Loucy (cell line): ENCODE data around the gene TMEM204.

Source experiments
- H2AFZ ChIP-seq: fragments of 200-600 bp; sonication (generic); 2 replicates; pipeline ENCODE4 v1.6.0; 2016; ENCODE audit warnings: antibody characterized with exemption, mild to moderate bottlenecking, low read length, moderate library complexity
- H3F3A ChIP-seq: fragments of 200-600 bp; 2 replicates; pipeline ENCODE4 v1.6.0; 2016; ENCODE audit warnings: antibody characterized with exemption, low read depth, mild to moderate bottlenecking
- H3K27me3 ChIP-seq: fragments of 200-600 bp; sonication (generic); 2 replicates; pipeline ENCODE4 v1.6.1; 2014; ENCODE audit warnings: low read length, mild to moderate bottlenecking; ENCODE audit not compliant: insufficient read depth, poor library complexity, severe bottlenecking
- H3K36me3 ChIP-seq: fragments of 200-600 bp; sonication (generic); 2 replicates; pipeline ENCODE4 v1.6.1; 2016; ENCODE audit warnings: low read length; ENCODE audit not compliant: insufficient read depth
- H3K4me1 ChIP-seq: fragments of 200-600 bp; sonication (generic); 2 replicates; pipeline ENCODE4 v1.5.1; 2014; ENCODE audit warnings: low read length, mild to moderate bottlenecking; ENCODE audit not compliant: insufficient read depth, poor library complexity, severe bottlenecking
- H3K4me2 ChIP-seq: fragments of 200-600 bp; sonication (generic); 2 replicates; pipeline ENCODE4 v1.6.0; 2014; ENCODE audit warnings: antibody characterized with exemption, low read length, low read depth, mild to moderate bottlenecking; ENCODE audit not compliant: poor library complexity, severe bottlenecking
- H3K4me3 ChIP-seq: fragments of 200-600 bp; sonication (generic); 2 replicates; pipeline ENCODE4 v1.5.1; 2014; ENCODE audit warnings: low read length, mild to moderate bottlenecking, mixed read lengths; ENCODE audit not compliant: poor library complexity, severe bottlenecking
- H3K79me2 ChIP-seq: fragments of 200-600 bp; sonication (generic); 2 replicates; pipeline ENCODE4 v1.6.1; 2014; ENCODE audit warnings: low read length; ENCODE audit not compliant: insufficient read depth
- H3K9ac ChIP-seq: fragments of 200-600 bp; sonication (generic); 2 replicates; pipeline ENCODE4 v1.6.0; 2014; ENCODE audit warnings: mild to moderate bottlenecking, low read depth, low read length, moderate library complexity; ENCODE audit not compliant: poor library complexity, severe bottlenecking
- H3K9me2 ChIP-seq: fragments of 200-600 bp; sonication (generic); replicated peaks from 2 replicates; pipeline ENCODE4 v1.6.1; 2016; ENCODE audit warnings: low read depth, low read length, mixed read lengths
- H3K9me3 ChIP-seq: fragments of 200-600 bp; sonication (generic); 2 replicates; pipeline ENCODE4 v1.6.1; 2014; ENCODE audit warnings: mild to moderate bottlenecking, antibody characterized with exemption, low read length, low read depth; ENCODE audit not compliant: insufficient read depth
- H4K20me1 ChIP-seq: fragments of 200-600 bp; sonication (generic); 2 replicates; pipeline ENCODE4 v1.6.0; 2014; ENCODE audit warnings: antibody characterized with exemption, low read length, mild to moderate bottlenecking; ENCODE audit not compliant: insufficient read depth, poor library complexity, severe bottlenecking
- EZH2phosphoT487 ChIP-seq: fragments of 200-600 bp; IDR thresholded peaks from 2 replicates; pipeline ENCODE4 v1.6.1; 2018; ENCODE audit warnings: antibody characterized with exemption, mild to moderate bottlenecking, moderate library complexity, borderline replicate concordance
- TF ChIP-seq, protein P1 (sequence below): fragments of 200-600 bp; sonication (generic); conservative IDR thresholded peaks from 2 replicates; pipeline ENCODE4 v1.5.1; 2014; ENCODE audit warnings: mild to moderate bottlenecking, antibody characterized with exemption, low read length

Gene TMEM204

DNA sequence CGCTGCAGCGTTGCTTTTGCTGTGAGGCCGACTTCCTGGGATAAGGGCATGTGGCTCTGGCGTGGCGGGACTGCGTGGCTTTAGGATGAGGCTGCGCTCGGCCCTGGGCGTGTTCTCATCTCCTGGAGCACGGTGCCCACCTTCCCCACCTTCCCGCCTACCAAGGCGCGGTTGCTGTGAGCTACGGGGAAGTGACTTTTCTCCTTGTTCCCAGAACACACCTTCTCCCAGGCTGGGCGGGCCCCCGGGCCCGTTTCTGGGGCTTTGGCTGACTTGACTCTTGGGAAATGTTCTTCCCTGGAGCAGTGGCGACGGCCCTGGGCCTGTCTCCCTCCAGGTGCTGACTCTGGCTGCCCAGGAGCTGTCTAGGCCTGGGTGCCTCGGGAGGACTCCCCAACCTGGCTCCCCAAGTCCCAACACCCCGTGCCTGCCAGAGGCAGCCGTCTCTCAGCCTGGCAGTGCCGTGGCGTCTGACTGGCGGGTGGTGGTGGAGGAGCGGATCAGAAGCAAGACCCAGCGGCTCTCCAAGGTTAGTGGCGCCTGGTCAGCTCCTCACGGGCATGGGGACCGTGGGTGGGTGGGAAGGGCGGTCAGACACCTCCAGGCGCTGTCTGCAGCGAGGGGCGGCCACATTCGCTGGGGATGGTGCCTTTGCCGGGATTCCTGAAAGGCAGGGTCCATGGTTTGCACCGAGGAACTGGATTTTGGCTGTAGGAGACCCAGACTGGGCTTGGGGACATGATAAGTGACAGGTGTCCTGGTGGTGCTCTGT is 28.2 kb upstream of the TMEM204 start:
- H3K27me3 ChIP-seq, result no peaks in the 10 kb centered on the region
- no peaks in the 10 kb centered on the region for H3F3A ChIP-seq
- no peak for TF ChIP-seq EZH2phosphoT487
- TF ChIP-seq, protein P1, sequence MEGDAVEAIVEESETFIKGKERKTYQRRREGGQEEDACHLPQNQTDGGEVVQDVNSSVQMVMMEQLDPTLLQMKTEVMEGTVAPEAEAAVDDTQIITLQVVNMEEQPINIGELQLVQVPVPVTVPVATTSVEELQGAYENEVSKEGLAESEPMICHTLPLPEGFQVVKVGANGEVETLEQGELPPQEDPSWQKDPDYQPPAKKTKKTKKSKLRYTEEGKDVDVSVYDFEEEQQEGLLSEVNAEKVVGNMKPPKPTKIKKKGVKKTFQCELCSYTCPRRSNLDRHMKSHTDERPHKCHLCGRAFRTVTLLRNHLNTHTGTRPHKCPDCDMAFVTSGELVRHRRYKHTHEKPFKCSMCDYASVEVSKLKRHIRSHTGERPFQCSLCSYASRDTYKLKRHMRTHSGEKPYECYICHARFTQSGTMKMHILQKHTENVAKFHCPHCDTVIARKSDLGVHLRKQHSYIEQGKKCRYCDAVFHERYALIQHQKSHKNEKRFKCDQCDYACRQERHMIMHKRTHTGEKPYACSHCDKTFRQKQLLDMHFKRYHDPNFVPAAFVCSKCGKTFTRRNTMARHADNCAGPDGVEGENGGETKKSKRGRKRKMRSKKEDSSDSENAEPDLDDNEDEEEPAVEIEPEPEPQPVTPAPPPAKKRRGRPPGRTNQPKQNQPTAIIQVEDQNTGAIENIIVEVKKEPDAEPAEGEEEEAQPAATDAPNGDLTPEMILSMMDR, result no peak
- H3K9ac ChIP-seq, result no peak overlapping the region
- H3K36me3 ChIP-seq, result no peaks in the 10 kb centered on the region; the same call in 1 of the 2 replicates
- no peak overlapping the region for H3K4me2 ChIP-seq
- no peak overlapping the region for H2AFZ ChIP-seq
- H3K4me3 ChIP-seq, result no peak overlapping the region
- H4K20me1 ChIP-seq, result no peaks in the 10 kb centered on the region
- no peaks in the 10 kb centered on the region for H3K4me1 ChIP-seq
- H3K9me3 ChIP-seq, result no peaks in the 10 kb centered on the region
- no peaks in the 10 kb centered on the region for H3K9me2 ChIP-seq
- no peaks in the 10 kb centered on the region for H3K79me2 ChIP-seq

DNA sequence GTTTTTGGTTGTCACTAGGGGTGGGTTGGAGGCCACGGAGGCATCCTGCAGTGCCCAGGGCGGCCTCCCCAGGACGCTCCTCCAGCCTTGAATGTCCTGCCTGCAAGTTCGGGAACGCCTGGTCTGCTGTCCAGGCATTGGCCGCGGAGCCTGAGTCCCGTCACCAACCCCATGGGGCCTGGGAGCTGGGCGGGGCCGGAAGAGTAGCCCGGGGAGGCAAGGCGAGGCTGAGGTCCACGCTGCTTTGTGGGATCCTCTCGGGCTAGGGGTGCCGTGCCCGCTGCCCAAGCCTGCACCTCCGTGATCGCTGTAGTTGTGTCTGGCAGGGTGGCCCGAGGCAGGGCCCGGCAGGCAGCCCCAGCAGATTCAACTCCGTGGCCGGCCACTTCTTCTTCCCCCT is 27.6 kb upstream of the TMEM204 start:
- Histone ChIP-seq H4K20me1 (no peaks in the 10 kb centered on the region), H3K4me3 (no peak overlapping the region), H3K79me2 (no peaks in the 10 kb centered on the region), H3K36me3 (no peaks in the 10 kb centered on the region; the same call in 1 of the 2 replicates), H3K9me2 (no peaks in the 10 kb centered on the region), H3K9me3 (no peaks in the 10 kb centered on the region), H3F3A (no peaks in the 10 kb centered on the region), H2AFZ (no peak overlapping the region), H3K27me3 (no peaks in the 10 kb centered on the region), H3K4me2 (no peak overlapping the region), H3K4me1 (no peaks in the 10 kb centered on the region), H3K9ac (no peak overlapping the region)
- no peak for TF ChIP-seq EZH2phosphoT487
- TF ChIP-seq, protein P1, result no peak

DNA sequence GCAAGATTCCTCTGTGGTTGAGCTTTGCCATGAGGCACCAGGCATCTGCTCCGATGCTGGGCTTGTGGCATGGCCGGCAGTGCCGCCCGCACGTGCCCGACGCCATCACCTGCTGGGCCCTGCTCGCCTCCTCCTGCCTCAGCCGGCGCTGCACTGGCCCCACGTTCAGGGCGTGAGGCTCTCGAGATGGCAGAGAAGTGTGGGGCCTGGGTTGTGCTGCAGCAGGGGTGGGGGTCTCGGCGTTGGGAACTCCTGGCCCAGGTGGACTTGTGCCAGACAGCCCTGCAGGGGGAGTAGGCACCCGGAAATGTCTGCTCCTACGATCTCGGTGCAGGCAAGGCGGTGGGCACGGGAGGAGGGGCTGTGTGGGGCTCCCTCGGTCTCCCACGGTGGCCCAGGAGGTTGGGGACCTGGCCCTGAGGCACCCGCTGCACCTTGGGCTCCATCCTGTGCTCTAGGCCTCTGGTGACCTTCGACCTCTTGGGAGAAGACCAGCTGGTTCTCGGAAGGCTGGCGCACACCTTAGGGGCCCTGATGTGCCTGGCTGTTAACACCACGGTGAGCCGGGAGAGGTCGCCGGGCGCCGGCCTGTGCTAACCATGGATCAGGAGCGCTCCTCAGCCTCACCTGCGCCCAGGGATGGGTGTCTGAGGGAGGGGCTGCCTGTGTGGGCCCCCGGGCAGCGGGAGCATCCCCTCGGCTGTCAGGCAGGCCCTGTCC is 26.8 kb upstream of the TMEM204 start:
- H3K27me3 ChIP-seq, result no peaks in the 10 kb centered on the region
- no peaks in the 10 kb centered on the region for H3K9me2 ChIP-seq
- no peak overlapping the region for H2AFZ ChIP-seq
- H3K4me1 ChIP-seq, result no peaks in the 10 kb centered on the region
- H3K9me3 ChIP-seq, result no peaks in the 10 kb centered on the region
- no peaks in the 10 kb centered on the region; the same call in 1 of the 2 replicates for H3K36me3 ChIP-seq
- no peaks in the 10 kb centered on the region for H4K20me1 ChIP-seq
- no peak overlapping the region for H3K9ac ChIP-seq
- TF ChIP-seq, protein P1, result no peak
- no peak for TF ChIP-seq EZH2phosphoT487
- H3K79me2 ChIP-seq, result no peaks in the 10 kb centered on the region
- H3F3A ChIP-seq, result no peaks in the 10 kb centered on the region
- H3K4me3 ChIP-seq, result no peak overlapping the region
- no peak overlapping the region for H3K4me2 ChIP-seq
